HG02610 (cell line): ENCODE results near the gene COPS3.
A peak's percentile ranks its signal among the peaks of the same experiment; 100 is the strongest.
"Not testable (repeated sequence)": the region's sequence is repeated elsewhere in the genome, so short reads cannot be mapped to it uniquely, and the experiment has no call there.

Source experiments
- ATAC-seq: cut with Tn5 transposase; IDR thresholded peaks from one replicate; pipeline ENCODE4 v1.9.1; 2021; ENCODE audit warnings: mild to moderate bottlenecking, moderate library complexity; ENCODE audit not compliant: unreplicated experiment

COPS3 gene

GRCh38 chr17:17303010-17303846 is 22.2 kb upstream of the COPS3 start, which contains the start of gene NT5M:
TSS of gene NT5M (plus strand) at chr17:17303373. CDS start at chr17:17303551, 178 bp downstream.
- ATAC-seq, result peak; percentile 55

GRCh38 chr17:17301659-17302058 is 20.6 kb upstream of the COPS3 start:
- not testable (repeated sequence) for ATAC-seq

GRCh38 chr17:17300624-17301568 is 19.9 kb upstream of the COPS3 start:
- ATAC-seq, result no peak

GRCh38 chr17:17298108-17298507 is 17.1 kb upstream of the COPS3 start:
- no peak for ATAC-seq

- ATAC-seq, result no peak
Observed at GRCh38 chr17:17297217-17297616, 16.2 kb upstream of the COPS3 start.

GRCh38 chr17:17295141-17295540 is 14.1 kb upstream of the COPS3 start:
- no peak for ATAC-seq

GRCh38 chr17:17289701-17290100 is 8.7 kb upstream of the COPS3 start:
- ATAC-seq, result no peak

- no peak for ATAC-seq
Observed at GRCh38 chr17:17289086-17289485, 8.0 kb upstream of the COPS3 start.

GRCh38 chr17:17285951-17286350 is 4.9 kb upstream of the COPS3 start:
- ATAC-seq, result no peak

- no peak for ATAC-seq
Observed at GRCh38 chr17:17279316-17279715, 1.7 kb downstream of the COPS3 start.

GRCh38 chr17:17277431-17277830 is 3.6 kb downstream of the COPS3 start:
- ATAC-seq, result not testable (repeated sequence)

- no peak for ATAC-seq
Observed at GRCh38 chr17:17275971-17276370, 5.1 kb downstream of the COPS3 start.

- no peak for ATAC-seq
Observed at GRCh38 chr17:17269926-17270773, 10.9 kb downstream of the COPS3 start.

GRCh38 chr17:17264430-17264829 is 16.6 kb downstream of the COPS3 start:
- ATAC-seq, result no peak

GRCh38 chr17:17258998-17259397 is 22.0 kb downstream of the COPS3 start:
- ATAC-seq, result no peak

- no peak for ATAC-seq
Observed at GRCh38 chr17:17258011-17258410, 23.0 kb downstream of the COPS3 start.

- no peak for ATAC-seq
Observed at GRCh38 chr17:17256316-17256715, 24.7 kb downstream of the COPS3 start.

GRCh38 chr17:17255689-17256088 is 25.4 kb downstream of the COPS3 start:
- not testable (repeated sequence) for ATAC-seq

- no peak for ATAC-seq
Observed at GRCh38 chr17:17254036-17254435, 27.0 kb downstream of the COPS3 start.

- ATAC-seq, result no peak
Observed at GRCh38 chr17:17253406-17253805, 27.6 kb downstream of the COPS3 start.
